Thyroid gland (tissue), 4 donors: ENCODE data around the gene PPP1R13B. TPM values are rescaled to one million over a fixed set of nuclear protein-coding genes. Genes with fewer than 3 reads are reported as not detected.

ENCODE experiments used
- DNase-seq, 2 donors: peaks; one replicate each; pipeline ENCODE4 v3.0.0-alpha.2; 2019
- H3K27ac ChIP-seq, 3 donors: fragments of 200-600 bp; sonication (generic); 1 replicate in 2 of 3; 2 replicates in 1 of 3; pipeline ENCODE4 v1.5.1; 2016 to 2019; ENCODE audit warnings: mild to moderate bottlenecking in 1 of 3, moderate library complexity in 1 of 3
- H3K27me3 ChIP-seq: fragments of 200-600 bp; sonication (generic); one replicate; pipeline ENCODE4 v1.5.1; 2019
- H3K36me3 ChIP-seq, 2 donors: fragments of 200-600 bp; sonication (generic); one replicate each; pipeline ENCODE4 v1.5.1; 2016 to 2019
- H3K4me1 ChIP-seq, 2 donors: fragments of 200-600 bp; sonication (generic); one replicate each; pipeline ENCODE4 v1.5.1; 2017 to 2019
- H3K4me3 ChIP-seq, 3 donors: fragments of 200-600 bp; sonication (generic); replicated peaks in 1 of 3; 1 replicate in 2 of 3; 2 replicates in 1 of 3; pipeline ENCODE4 v1.5.1; 2016; ENCODE audit warnings: mild to moderate bottlenecking in 1 of 3
- H3K9me3 ChIP-seq: fragments of 200-600 bp; sonication (generic); one replicate; pipeline ENCODE4 v1.5.1; 2017
- CTCF ChIP-seq, 6 experiments: fragments of 200-600 bp in 3 of 6; fragments of 450-650 bp in 3 of 6; sonication (generic) in 3 of 6; IDR thresholded peaks; one replicate each; pipeline ENCODE4 v1.5.1; 2016 to 2019; ENCODE audit warnings: antibody characterized with exemption in 6 of 6, mild to moderate bottlenecking in 2 of 6, inconsistent platforms in 1 of 6, moderate library complexity in 1 of 6
- POLR2A ChIP-seq, 2 donors: fragments of 450-650 bp; IDR thresholded peaks; one replicate each; pipeline ENCODE4 v1.6.1; 2017; ENCODE audit warnings: antibody characterized with exemption in 2 of 2, mild to moderate bottlenecking in 2 of 2, moderate library complexity in 1 of 2
- WGBS, 2 donors: methylation state at CpG; one replicate each; pipeline ENCODE4 v1.1.5; 2017; 5-methylcytosine and 5-hydroxymethylcytosine counted together
- intact Hi-C: fragments of 100-400 bp; cut with DNase I; formaldehyde crosslinking; loops from one replicate; pipeline ENCODE4 v1.15.1; 2023
- total RNA-seq, 4 donors: library from RNA; depleted of rRNA; stranded (reverse); fragments of >200 nt; gene quantifications; one replicate each; pipeline ENCODE4 v1.2.3, GENCODE V29; 2016

Gene PPP1R13B
- total RNA-seq, 4 donors from 2014 or later: 77.0 to 131 (median 81.8) TPM

- no peak overlapping the region for H3K4me3 ChIP-seq
- 85 to 93% methylated on average over 9 to 12 of the region's 15 CpGs for WGBS, 2 donors
- TF ChIP-seq POLR2A (IDR thresholded peaks at IDR 0.05) (no peak), CTCF (IDR thresholded peaks at IDR 0.05) (no peak)
- peaks cover 59 to 61% of the 10 kb centered on the region in 2 donors for H3K36me3 ChIP-seq
- H3K27me3 ChIP-seq: no peaks in the 10 kb centered on the region
- H3K9me3 ChIP-seq: no peaks in the 10 kb centered on the region
- H3K4me1 ChIP-seq: peaks cover 24 to 29% of the 10 kb centered on the region in 2 donors
- peak overlapping the region in 2 of 3 donors; percentile 85 to 94 for H3K27ac ChIP-seq
- intact Hi-C loops: no loop called here
- no peak for DNase-seq
These were observed 102.6 kb downstream of the PPP1R13B start for GRCh38 chr14:103744621-103745395.

- no peak for DNase-seq
- Histone ChIP-seq H3K9me3 (no peaks in the 10 kb centered on the region), H3K4me1 (peaks cover 24 to 29% of the 10 kb centered on the region in 2 donors), H3K36me3 (peaks cover 60 to 63% of the 10 kb centered on the region in 2 donors), H3K27ac (peak overlapping the region; percentile 26 to 94 (median 85)), H3K27me3 (no peaks in the 10 kb centered on the region), H3K4me3 (no peak overlapping the region)
- TF ChIP-seq CTCF (IDR thresholded peaks at IDR 0.05) (no peak), POLR2A (IDR thresholded peaks at IDR 0.05) (no peak)
- 91 to 95% methylated on average over 7 to 15 of the region's 15 CpGs for WGBS, 2 donors
- intact Hi-C loops: no loop called here
These were observed 103.7 kb downstream of the PPP1R13B start for GRCh38 chr14:103743691-103744090.

- TF ChIP-seq POLR2A (IDR thresholded peaks at IDR 0.05) (peak in 1 of 2 donors; percentile 67), CTCF (IDR thresholded peaks at IDR 0.05) (peak in 1 of 6 experiments; percentile 9)
- Histone ChIP-seq H3K4me3 (no peak overlapping the region), H3K4me1 (peaks cover 24 to 30% of the 10 kb centered on the region in 2 donors), H3K27me3 (no peaks in the 10 kb centered on the region), H3K9me3 (no peaks in the 10 kb centered on the region), H3K27ac (peak overlapping the region; percentile 71 to 94 (median 85)), H3K36me3 (peaks cover 63 to 66% of the 10 kb centered on the region in 2 donors)
- WGBS, 2 donors: 49 to 54% methylated on average over 11 to 14 of the region's 14 CpGs
- peak; percentile 87 to 90 for DNase-seq
- intact Hi-C loops: no loop called here
These were observed 104.7 kb downstream of the PPP1R13B start for GRCh38 chr14:103742499-103743255.

- TF ChIP-seq POLR2A (IDR thresholded peaks at IDR 0.05): no peak
- no peak for TF ChIP-seq CTCF (IDR thresholded peaks at IDR 0.05)
- H3K27ac ChIP-seq: peak overlapping the region; percentile 71 to 94 (median 85)
- DNase-seq: no peak
- 86 to 88% methylated on average over 2 to 7 of the region's 9 CpGs for WGBS, 2 donors
- H3K4me1 ChIP-seq: peaks cover 30 to 37% of the 10 kb centered on the region in 2 donors
- no peaks in the 10 kb centered on the region for H3K27me3 ChIP-seq
- no peaks in the 10 kb centered on the region for H3K9me3 ChIP-seq
- H3K36me3 ChIP-seq: peaks cover 58 to 68% of the 10 kb centered on the region in 2 donors
- no peak overlapping the region for H3K4me3 ChIP-seq
- intact Hi-C loops: no loop called here
These were observed 105.5 kb downstream of the PPP1R13B start for GRCh38 chr14:103741876-103742275.
